ENCODE data around the gene ASB3.

Gene ASB3

GRCh38 chr2:53780056-53780455 lies 6.7 kb downstream of the ASB3 start:
- Histone ChIP-seq H3K9ac (no peak overlapping the region), H3K36me3 (ENCODE audit: insufficient read depth) (no peaks in the 10 kb centered on the region), H3K4me2 (no peak overlapping the region), H3K4me1 (ENCODE audit: low read depth, poor library complexity, severe bottlenecking) (peaks cover 37% of the 10 kb centered on the region), H2AFZ (ENCODE audit: low read depth) (no peak overlapping the region), H3K79me2 (ENCODE audit: insufficient read depth, low read depth) (peaks cover 78% of the 10 kb centered on the region), H4K20me1 (ENCODE audit: insufficient read depth) (no peaks in the 10 kb centered on the region), H3K27ac (no peak overlapping the region), H3K27me3 (ENCODE audit: insufficient read depth, low read depth) (no peaks in the 10 kb centered on the region), H3K4me3 (IDR thresholded peaks at IDR 0.05; ENCODE audit: insufficient read depth, low read depth, low read length) (no peak overlapping the region)
- no peak for TF ChIP-seq CTCF (conservative IDR thresholded peaks at IDR 0.05; ENCODE audit: low read depth, low read length)

- no peaks in the 10 kb centered on the region for H4K20me1 ChIP-seq (ENCODE audit: insufficient read depth)
- peaks cover 23% of the 10 kb centered on the region for H3K4me1 ChIP-seq (ENCODE audit: low read depth, poor library complexity, severe bottlenecking)
- no peak overlapping the region for H3K4me3 ChIP-seq (IDR thresholded peaks at IDR 0.05; ENCODE audit: insufficient read depth, low read depth, low read length)
- no peak for TF ChIP-seq CTCF (conservative IDR thresholded peaks at IDR 0.05; ENCODE audit: low read depth, low read length)
- H3K27me3 ChIP-seq (ENCODE audit: insufficient read depth, low read depth), result no peaks in the 10 kb centered on the region
- peaks cover 71% of the 10 kb centered on the region for H3K79me2 ChIP-seq (ENCODE audit: insufficient read depth, low read depth)
- no peak overlapping the region for H3K9ac ChIP-seq
- peaks cover 6% of the 10 kb centered on the region; the same call in 1 of the 2 replicates for H3K36me3 ChIP-seq (ENCODE audit: insufficient read depth)
- H3K27ac ChIP-seq, result no peak overlapping the region
- no peak overlapping the region for H2AFZ ChIP-seq (ENCODE audit: low read depth)
- no peak overlapping the region for H3K4me2 ChIP-seq
Observed at GRCh38 chr2:53778536-53779162, 8.1 kb downstream of the ASB3 start.

GRCh38 chr2:53777134-53777533 lies 9.6 kb downstream of the ASB3 start:
- Histone ChIP-seq H3K36me3 (ENCODE audit: insufficient read depth) (peaks cover 6% of the 10 kb centered on the region; the same call in 1 of the 2 replicates), H3K27ac (no peak overlapping the region)
- no peak for TF ChIP-seq CTCF (conservative IDR thresholded peaks at IDR 0.05; ENCODE audit: low read depth, low read length)

GRCh38 chr2:53770264-53770663 lies 16.5 kb downstream of the ASB3 start:
- peaks cover 59% of the 10 kb centered on the region for H3K79me2 ChIP-seq (ENCODE audit: insufficient read depth, low read depth)
- no peak overlapping the region for H3K4me3 ChIP-seq (IDR thresholded peaks at IDR 0.05; ENCODE audit: insufficient read depth, low read depth, low read length)
- no peaks in the 10 kb centered on the region for H3K27me3 ChIP-seq (ENCODE audit: insufficient read depth, low read depth)
- H3K27ac ChIP-seq, result no peak overlapping the region
- no peak for TF ChIP-seq CTCF (conservative IDR thresholded peaks at IDR 0.05; ENCODE audit: low read depth, low read length)
- no peak overlapping the region for H2AFZ ChIP-seq (ENCODE audit: low read depth)
- no peaks in the 10 kb centered on the region for H4K20me1 ChIP-seq (ENCODE audit: insufficient read depth)
- H3K4me2 ChIP-seq, result peak overlapping the region; percentile 23; the same call in 1 of the 2 replicates
- H3K36me3 ChIP-seq (ENCODE audit: insufficient read depth), result peaks cover 6% of the 10 kb centered on the region; the same call in 1 of the 2 replicates
- H3K9ac ChIP-seq, result no peak overlapping the region
- peaks cover 36% of the 10 kb centered on the region for H3K4me1 ChIP-seq (ENCODE audit: low read depth, poor library complexity, severe bottlenecking)

More at GRCh38 chr2:53777134-53777533, 9.6 kb downstream of the ASB3 start:
- Histone ChIP-seq H2AFZ (ENCODE audit: low read depth) (no peak overlapping the region), H3K4me3 (IDR thresholded peaks at IDR 0.05; ENCODE audit: insufficient read depth, low read depth, low read length) (no peak overlapping the region), H3K4me1 (ENCODE audit: low read depth, poor library complexity, severe bottlenecking) (peaks cover 8% of the 10 kb centered on the region), H3K79me2 (ENCODE audit: insufficient read depth, low read depth) (peaks cover 66% of the 10 kb centered on the region), H3K4me2 (no peak overlapping the region), H3K27me3 (ENCODE audit: insufficient read depth, low read depth) (no peaks in the 10 kb centered on the region), H4K20me1 (ENCODE audit: insufficient read depth) (no peaks in the 10 kb centered on the region), H3K9ac (no peak overlapping the region)
